A172 (cell line): ENCODE data around the gene CNBD2. TPM values are rescaled to one million over a fixed set of nuclear protein-coding genes. Genes with fewer than 3 reads are reported as not detected.
"Not testable (repeated sequence)": the region's sequence is repeated elsewhere in the genome, so short reads cannot be mapped to it uniquely, and the experiment has no call there.

Experiments used
- DNase-seq: peaks from one replicate; pipeline ENCODE4 v3.0.0-alpha.2; 2015; ENCODE audit warnings: low spot score
- total RNA-seq: library from RNA; depleted of rRNA; stranded (reverse); fragments of >200 nt; shearing (Covaris generic); gene quantifications from 2 replicates; pipeline ENCODE4 v1.2.3, GENCODE V29; 2014

CNBD2 gene
- total RNA-seq, 1 experiment from 2014 or later: 12.4 TPM

DNA sequence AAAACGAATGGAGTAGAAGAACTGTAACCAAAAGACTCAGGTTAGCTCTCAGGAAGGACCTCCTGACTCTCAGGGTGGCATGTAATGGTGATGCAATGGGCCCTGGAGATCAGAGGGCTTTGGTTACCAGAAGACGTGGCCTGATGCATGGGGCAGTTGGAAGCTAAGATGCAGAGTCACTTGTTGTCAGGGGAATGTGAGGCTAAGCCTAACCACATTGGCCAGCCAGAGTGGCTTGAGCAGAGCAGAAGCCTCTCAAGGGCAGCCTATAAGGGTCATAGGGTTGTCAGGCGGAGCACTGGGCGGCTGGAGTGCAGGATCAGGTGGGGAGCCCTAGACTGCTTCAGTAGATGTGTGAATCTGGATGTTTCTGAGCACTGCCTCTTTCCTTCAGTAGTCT, 5.9 kb downstream of the CNBD2 start:
- DNase-seq: no peak

DNA sequence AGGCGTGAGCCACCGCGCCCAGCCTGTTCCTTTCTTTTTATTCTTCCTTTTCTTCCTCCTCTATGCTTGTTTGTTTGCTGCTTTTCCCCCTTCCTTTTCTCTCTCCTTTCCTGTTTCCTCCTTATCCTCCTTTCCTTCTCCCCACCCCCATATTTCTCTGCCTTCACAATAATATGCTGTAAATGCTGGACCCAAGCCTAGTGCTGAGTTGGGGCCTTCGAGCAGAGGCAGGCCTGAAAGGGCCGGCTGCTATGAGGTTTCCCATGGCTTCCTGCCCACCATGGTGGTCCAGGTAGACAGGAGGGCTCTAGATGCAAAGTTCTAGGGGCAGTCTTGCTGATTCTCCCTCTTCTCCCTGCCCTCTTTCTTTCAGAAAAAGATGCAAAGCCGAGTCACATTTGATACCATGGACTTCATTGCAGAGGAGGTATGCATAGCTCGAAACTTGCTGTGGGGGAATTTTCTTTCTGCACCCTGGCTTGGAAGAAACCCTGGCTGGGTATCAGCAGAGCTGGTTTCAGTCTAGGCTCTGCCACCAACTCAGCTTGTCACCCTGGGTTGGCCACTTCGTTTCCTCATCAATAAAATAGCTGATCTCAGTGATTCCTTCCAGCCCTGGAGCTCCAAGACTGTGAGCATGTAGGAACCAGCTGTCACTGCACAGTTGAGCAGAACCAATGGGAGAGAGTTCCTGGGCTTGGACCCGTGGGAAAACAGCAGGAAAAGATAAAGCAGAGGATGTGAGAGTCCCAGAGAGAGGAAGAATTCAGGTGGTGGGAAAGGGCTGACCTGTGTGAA, 7.4 kb downstream of the CNBD2 start:
- no peak for DNase-seq

DNA sequence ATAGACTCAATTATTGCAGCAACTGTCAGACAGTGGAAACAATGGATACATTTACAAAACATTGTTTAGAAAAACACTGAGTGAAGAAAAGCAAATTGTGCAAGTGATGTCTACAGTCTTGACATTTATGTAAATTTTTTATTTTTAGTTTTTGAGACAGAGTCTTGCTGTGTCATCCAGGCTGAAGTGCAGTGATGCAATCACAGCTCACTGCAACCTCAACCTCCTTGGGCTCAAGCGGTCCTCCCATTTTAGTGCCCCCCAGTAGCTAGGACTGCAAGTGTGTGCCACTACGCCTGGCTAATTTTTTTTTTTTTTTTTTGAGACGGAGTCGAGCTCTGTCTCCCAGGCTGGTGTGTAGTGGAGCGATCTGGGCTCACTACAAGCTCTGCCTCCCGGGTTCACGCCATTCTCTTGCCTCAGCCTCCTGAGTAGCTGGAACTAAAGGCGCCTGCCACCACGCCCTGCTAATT, 9.7 kb downstream of the CNBD2 start:
- no peak for DNase-seq

DNA sequence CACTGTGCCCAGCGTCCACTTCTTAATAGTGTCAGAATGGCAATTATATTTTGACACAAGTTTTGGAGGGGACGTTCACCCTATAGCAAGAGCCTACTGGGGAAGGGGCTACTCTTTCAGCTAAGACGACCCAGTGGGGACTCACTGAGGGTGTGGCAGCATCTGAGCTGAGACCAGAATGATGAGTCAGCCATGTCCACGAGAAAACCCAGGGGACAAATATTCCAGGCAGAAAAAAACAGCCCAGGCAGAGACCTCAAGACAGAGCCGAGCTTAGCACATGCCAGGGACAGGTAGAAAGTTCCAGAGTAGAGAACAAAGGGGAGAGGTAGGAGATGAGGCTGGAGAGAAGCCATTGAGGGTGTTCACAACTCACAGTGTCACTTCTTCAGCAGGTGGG, 11.2 kb downstream of the CNBD2 start:
- DNase-seq: no peak

DNA sequence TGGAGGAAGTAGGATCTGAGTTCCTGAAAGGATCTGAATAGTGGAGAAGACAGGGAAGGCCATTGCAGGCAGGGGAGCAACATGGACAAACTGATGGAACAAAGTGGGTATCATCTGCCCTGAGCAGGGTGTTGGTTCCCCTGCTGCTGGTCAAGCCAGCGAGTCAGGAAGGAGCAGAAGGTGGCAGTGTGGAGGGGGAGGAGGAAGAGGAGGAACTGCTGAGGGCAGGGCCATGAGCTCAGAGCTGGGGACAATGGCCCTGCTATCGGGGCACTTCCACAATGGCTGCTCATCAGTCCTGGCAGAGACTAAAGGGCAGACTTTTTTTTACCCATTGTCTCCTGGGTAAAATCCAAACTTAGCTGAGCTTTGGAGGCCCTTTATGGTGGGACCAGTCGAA, 13.6 kb downstream of the CNBD2 start:
- DNase-seq: no peak

DNA sequence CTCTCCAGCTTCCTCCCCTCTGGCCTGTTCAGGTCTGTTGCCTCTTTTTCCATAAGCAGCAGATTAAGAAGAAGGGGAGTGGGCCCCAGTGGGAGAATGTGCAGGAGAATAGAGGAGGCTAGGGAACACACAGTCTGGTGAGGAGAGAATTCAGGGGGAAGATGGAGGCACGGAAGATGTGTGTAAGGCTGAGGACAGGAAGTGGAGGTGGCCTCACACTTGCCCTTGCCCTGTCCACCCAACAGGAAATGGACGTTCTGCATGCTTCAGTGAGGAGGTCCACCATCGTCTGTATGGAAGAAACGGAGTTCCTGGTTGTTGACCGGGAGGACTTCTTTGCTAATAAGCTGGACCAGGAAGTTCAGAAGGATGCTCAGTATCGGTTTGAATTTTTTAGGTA, 16.0 kb downstream of the CNBD2 start:
- DNase-seq: no peak

DNA sequence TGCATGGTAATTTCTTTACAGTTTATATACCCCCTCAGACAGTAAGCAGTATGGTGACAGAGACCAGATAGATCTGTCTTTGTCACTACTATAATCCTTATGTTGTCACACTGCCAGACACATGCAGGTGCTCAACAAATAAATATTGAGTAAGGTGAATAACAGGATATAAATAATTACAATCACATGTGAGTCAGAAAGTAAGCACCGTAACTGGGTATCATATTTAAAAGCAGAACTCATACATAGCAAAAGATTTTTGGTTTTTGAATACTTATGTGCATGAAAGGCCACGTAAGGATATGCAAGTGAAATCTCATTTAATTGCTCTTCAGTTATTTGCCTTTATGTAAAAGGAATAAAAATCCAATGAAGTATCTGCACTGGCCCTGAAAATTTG, 17.4 kb downstream of the CNBD2 start:
- no peak for DNase-seq

DNA sequence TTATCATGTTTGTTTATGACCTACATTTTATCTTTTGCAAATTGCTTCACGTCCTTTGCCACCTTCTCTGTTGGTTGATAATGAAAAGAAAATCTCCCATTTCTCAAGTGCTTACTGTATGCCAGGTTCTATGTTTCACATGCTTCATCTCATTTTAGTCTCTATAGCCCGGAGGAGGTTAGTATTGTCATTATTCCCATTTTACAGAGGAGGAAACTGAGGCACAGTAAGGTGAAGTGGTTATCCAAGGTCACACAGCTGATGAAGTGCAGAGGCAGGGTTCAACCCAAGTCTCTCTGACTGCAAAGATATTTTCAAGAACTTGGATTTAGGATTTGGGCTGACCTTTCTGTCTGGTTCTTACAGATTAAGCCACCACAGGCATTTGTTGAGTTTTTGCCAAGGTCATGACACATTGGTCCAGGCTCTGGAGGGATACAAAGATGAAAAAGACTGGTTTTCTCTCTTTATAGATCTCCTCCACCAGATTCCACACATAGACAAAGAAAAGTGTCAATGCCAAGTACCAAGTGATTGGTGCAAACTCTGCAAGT, 20.6 kb downstream of the CNBD2 start:
- no peak for DNase-seq

DNA sequence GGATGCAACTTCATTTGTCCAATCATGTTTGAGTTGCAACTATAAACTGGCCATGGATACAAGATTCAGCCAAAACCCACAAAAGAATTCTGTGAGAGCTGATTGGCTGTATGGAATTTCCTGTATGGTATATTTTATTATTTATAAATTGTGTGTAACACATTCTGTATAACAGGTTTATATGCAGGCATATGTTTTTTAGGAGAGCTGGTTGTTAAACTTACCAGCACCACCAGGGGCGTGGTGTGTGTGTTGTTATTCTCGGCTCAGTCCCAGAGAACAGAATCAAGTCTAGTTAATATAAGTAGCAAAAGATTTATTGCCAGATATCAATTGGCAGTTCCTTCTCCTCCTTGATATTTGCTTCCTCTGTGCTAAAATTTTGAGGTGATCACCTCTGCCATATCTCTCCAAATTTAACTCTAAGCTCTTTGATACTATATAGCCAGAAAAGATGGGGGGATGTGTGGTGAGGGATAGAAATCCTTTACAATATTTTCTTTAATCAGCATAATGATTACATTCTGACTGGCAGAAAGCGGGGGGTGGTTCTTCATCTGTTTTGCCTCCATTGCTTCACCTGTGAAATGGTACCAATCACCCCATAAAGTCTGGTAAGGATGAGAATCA, 22.9 kb downstream of the CNBD2 start:
- no peak for DNase-seq

DNA sequence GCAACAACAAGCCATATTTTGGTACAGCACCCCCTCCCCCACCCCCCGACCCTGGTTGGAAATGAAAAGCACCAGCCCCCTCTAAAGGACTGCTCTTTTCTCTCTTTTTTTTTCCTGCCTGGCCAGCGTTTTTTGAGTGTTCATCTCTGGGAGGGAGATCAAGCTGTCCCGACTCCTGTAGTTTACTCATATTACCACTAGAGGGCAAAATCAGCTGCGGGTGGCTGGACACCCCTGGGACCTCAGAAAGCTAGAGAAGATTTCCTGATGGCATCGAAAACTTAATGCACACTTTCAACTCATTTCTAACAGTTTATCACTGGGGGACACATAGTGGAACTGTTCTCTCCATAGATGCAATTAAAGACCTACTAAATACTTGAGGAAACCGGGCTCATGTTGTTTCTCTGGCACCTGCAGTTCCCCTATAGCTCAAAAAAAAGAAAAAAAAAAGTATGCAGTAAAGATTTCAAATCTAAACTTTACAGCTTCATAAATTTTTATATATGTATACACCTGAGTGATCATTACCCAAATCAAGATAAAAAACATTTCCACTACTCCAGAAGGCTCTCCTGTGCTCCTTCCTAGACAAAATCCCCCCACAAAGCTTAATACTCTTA, 24.4 kb downstream of the CNBD2 start:
- DNase-seq: peak; percentile 72

DNA sequence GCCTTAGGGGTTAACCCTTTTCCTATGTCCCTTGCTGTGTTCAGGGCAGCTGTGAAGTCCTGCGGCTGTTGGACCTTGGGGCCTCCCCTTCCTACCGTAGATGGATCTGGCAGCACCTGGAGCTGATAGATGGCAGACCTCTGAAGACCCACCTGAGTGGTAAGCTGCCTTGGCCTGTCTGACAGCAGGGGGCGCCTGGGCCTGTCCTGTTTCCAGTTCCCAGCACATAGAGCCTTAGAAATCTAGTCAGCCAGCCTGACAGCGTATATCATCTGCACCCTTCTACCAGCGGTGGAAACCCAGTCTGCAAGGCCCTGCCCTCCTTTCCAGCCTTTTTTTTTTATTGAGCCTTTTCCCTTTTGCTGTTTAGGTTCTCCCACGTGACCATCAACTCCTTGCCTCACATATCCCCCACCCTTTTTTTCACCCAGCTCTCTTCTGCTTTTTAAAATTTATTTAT, 26.6 kb downstream of the CNBD2 start:
- DNase-seq: peak; percentile 85

DNA sequence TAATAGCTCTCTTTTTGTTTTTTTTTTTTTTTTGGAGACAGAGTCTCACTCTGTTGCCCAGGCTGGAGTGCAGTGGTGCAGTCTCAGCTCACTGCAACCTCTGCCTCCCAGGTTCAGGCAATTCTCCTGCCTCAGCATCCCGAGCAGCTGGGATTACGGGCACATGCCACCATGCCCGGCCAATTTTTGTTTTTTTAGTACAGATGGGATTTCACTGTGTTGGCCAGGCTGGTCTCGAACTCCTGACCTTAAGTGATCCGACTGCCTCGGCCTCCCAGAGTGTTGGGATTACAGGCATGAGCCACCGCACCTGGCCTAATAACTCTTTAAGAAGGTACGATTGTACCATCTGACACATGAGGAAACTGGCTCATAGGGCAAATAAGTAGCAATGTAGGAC, 28.1 kb downstream of the CNBD2 start:
- DNase-seq: not testable (repeated sequence)

DNA sequence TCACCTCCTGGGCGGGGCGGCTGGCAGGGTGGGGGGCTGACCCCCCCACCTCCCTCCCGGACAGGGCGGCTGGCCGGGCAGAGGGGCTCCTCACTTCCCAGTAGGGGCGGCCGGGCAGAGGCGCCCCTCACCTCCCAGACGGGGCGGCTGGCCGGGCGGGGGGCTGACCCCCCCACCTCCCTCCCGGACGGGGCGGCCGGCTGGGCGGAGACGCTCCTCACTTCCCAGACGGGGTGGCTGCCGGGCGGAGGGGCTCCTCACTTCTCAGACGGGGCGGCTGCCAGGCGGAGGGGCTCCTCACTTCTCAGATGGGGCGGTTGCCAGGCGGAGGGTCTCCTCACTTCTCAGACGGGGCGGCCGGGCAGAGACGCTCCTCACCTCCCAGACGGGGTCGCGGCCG, 32.9 kb downstream of the CNBD2 start:
- not testable (repeated sequence) for DNase-seq

DNA sequence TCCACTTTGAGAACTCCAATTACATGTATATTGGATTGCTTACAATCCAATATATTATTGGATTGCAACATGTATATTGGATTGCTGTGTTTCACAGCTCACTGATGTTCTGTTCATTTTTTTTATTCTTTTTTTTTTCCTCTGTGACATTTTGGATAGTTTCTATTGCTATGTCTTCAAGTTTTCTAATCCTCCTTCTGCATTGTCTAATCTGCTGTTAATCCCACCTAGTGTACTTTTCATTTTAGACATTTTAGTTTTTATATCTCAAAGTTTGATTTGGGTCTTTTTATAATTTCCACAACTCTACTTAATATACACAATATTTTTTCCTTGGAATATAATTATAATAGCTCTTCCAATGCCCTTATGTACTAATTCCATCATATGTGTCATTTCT, 34.5 kb downstream of the CNBD2 start:
- no peak for DNase-seq

DNA sequence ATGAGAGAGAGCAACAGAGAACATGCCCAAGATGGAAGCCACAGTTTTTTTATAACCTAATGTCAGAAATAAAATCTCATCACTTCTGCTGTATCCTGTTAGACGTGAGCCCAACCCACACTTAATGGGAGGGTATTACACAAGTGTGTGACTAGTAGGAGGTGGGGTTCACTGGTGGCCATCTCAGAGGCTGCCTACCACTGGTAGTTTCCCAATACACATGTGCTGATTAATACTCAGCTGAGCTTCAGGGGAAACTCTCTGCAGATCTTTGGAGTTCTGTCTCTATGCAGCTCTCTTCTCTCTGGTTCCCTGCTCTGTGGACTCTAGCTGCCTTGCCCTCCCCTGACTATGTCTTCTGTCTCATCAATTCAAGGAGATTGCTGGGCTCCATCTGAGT, 35.7 kb downstream of the CNBD2 start:
- no peak for DNase-seq

DNA sequence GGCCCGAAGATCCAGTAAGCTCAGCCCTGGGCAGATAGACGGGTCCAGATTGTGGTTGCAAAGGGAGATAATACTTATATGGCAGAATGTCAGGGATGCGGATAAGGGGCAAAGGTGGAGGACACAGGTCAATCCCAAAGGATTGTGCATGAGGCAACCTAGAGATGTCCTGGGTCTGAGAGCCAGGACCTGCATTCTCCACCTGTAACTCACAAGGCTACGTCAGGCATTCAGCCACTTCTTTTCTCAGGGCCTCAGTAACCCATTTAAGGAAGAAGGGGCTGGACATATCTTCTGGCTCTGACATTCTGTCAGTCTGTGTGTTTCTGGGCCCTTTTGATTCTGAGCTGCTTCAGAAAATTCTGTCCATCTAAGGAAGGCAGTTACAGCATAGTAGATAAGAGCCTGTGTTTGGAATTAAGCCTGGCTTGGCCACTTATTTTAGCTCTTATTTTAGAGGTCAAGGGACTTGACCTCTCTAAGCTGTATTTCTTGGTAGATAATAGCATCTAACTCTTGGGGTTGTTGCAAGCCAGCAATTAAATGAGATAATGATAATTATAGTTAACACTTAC, 40.2 kb downstream of the CNBD2 start:
- DNase-seq: no peak

DNA sequence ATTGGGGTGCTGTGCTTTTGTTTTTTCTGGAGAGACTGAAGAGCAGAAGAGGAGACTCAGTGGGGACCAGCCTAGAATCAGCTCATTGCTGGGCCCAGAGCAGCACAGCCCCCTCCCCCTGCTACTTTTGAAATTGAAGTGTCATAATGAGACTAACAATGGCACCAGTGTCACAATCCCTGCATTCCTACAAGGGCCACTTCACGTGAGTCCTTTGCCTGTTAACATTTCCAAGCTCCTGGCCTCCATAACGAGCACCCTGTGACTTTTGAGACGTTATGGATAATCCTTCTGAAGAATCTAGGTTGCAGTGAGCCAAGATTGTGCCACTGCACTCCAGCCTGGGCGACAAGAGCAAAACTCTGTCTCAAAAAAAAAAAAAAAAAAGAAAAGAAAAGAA, 41.7 kb downstream of the CNBD2 start:
- DNase-seq: no peak

DNA sequence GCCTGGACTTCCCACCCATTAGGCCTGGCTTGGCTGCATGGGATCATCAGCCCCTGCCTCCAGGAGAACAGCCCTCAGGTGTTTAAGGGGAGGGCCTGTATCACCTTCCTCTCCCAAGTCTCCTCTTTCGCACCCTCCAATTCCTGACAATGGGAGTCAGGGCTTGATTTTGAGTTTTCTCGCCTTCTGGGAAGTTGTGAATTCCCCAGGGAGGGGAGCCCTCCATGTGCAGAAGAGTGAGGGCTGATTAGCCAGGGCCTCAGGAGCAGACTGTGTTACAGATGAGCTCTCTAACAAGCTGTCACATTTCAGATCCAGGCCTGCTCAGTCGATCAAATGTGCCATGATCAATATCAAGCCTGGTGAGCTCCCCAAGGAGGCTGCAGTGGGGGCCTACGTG, 42.4 kb downstream of the CNBD2 start:
- DNase-seq: no peak

DNA sequence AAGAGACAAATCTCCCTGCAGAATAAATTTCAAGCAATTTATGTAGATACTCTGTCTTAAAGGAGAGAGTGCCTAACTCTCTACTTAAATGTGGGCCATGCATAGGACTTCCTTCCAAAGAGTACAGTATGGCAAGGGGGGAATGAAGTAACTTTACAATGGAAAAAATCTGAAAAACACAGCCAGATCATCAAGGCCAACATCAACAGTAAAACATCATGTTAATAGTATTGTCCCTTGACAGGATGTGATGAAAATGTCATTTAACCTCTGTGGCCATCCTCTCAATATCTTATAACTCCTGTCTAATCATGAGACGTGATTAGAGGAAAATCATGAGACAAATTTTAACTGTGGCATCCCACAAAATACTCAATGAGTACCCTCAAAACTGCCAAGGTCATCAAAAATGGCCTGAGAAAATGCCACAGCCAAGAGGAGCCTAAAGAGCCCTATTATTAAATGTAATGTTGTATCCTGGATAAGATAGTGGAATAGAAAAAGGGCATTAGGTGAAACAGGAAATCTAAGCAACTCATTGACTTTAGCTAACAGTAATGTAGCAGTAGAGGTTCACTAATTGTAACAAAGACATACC, 47.5 kb downstream of the CNBD2 start:
- no peak for DNase-seq

DNA sequence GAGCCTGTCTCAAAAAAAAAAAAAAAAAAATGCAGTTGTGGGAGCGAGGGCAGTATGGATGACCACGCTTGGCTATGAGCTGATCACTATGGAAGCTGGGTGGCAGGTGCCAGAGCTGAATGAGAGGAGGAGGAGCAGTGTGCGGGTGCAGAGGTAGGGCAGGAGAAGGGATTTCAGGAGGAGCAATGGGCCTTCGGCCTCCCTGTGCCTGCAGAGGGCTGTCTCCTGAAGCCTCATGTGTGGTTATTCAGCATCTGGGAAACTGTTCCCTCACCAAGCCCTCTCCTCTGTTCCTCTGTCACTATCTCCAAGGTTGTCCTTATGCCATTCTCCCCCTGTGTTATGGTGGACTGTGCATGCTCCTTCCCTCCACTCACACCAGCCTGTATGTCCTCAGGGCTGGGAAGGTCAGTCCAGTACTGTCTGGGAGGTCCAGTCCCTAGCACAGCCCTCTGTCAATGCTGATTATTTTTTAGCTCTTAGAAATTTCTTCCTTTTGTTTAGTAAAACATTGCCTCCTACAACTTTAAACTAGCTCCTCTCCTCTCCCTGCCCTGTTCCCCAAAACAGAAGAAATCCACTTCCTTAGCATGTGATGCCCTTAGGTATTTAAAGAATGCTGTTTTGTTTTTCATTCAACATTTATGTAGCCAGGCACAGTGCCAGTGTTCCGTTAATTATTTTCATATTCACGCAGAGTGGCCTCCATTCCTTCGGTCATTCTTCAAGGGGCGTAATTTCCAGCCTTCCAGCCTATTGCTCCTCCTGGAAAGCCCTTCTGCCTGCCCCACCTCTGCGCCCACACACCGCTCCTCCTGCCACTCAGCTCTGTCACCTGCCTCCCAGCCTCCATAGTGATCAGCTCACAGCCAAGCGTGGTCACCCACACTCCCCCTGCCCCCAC, 48.9 kb downstream of the CNBD2 start:
- peak; percentile 80 for DNase-seq
